Neuronal stem cell (in vitro differentiated cells): ENCODE data around the gene MITF.
A peak's percentile ranks its signal among the peaks of the same experiment; 100 is the strongest.

ENCODE experiments used
- DNase-seq: peaks from one replicate; pipeline ENCODE4 v3.0.0-alpha.2; 2013; ENCODE audit warnings: low spot score
- H2AFZ ChIP-seq: one replicate; pipeline ENCODE4 v1.6.1; 2013; ENCODE audit warnings: mild to moderate bottlenecking, low read length, inconsistent platforms
- H2AK5ac ChIP-seq: 2 replicates; pipeline ENCODE4 v1.6.1; 2013; ENCODE audit warnings: low read depth, mild to moderate bottlenecking, inconsistent platforms, low read length, moderate library complexity, mixed read lengths
- H2BK120ac ChIP-seq: 2 replicates; pipeline ENCODE4 v1.6.1; 2013; ENCODE audit warnings: low read depth, mild to moderate bottlenecking, inconsistent platforms, low read length, moderate library complexity, mixed read lengths
- H2BK12ac ChIP-seq: one replicate; pipeline ENCODE4 v1.6.1; 2013; ENCODE audit warnings: low read length, inconsistent platforms
- H2BK15ac ChIP-seq: 2 replicates; pipeline ENCODE4 v1.6.1; 2013; ENCODE audit warnings: mild to moderate bottlenecking, low read length, inconsistent platforms, mixed read lengths
- H2BK5ac ChIP-seq: one replicate; pipeline ENCODE4 v1.6.1; 2013; ENCODE audit warnings: inconsistent platforms, mild to moderate bottlenecking, low read length, moderate library complexity
- H3K14ac ChIP-seq: one replicate; pipeline ENCODE4 v1.6.1; 2013; ENCODE audit warnings: low read length, inconsistent platforms
- H3K18ac ChIP-seq: 2 replicates; pipeline ENCODE4 v1.6.1; 2013; ENCODE audit warnings: low read length, inconsistent platforms
- H3K23ac ChIP-seq: 2 replicates; pipeline ENCODE4 v1.6.1; 2013; ENCODE audit warnings: low read depth, mild to moderate bottlenecking, mixed read lengths, low read length, inconsistent platforms; ENCODE audit not compliant: poor library complexity
- H3K27ac ChIP-seq: replicated peaks from 3 replicates; pipeline ENCODE4 v1.5.1; 2013; ENCODE audit warnings: low read length, inconsistent platforms
- H3K27me3 ChIP-seq, 3 experiments: 2 replicates each; pipeline ENCODE4 v1.6.1; 2013; ENCODE audit warnings: low read length in 3 of 3, mild to moderate bottlenecking in 2 of 3, inconsistent platforms in 1 of 3, low read depth in 1 of 3, mixed read lengths in 1 of 3, moderate library complexity in 1 of 3; ENCODE audit not compliant: control insufficient read depth in 3 of 3, insufficient read depth in 3 of 3
- H3K36me3 ChIP-seq, 2 donors: replicated peaks in 1 of 2; 2 replicates each; pipeline ENCODE4 v1.6.1; 2013; ENCODE audit warnings: low read length in 2 of 2; ENCODE audit not compliant: control insufficient read depth in 2 of 2, insufficient read depth in 2 of 2
- H3K4ac ChIP-seq: 2 replicates; pipeline ENCODE4 v1.6.1; 2013; ENCODE audit warnings: inconsistent platforms, mild to moderate bottlenecking, low read length, moderate library complexity
- H3K4me1 ChIP-seq, 2 donors: 1 replicate in 1 of 2; 2 replicates in 1 of 2; pipeline ENCODE4 v1.6.1; 2013; ENCODE audit warnings: low read length in 2 of 2, low read depth in 1 of 2; ENCODE audit not compliant: control insufficient read depth in 2 of 2, insufficient read depth in 1 of 2
- H3K4me2 ChIP-seq: one replicate; pipeline ENCODE4 v1.6.1; 2013; ENCODE audit warnings: mild to moderate bottlenecking, low read length, inconsistent platforms; ENCODE audit not compliant: insufficient read depth, poor library complexity, severe bottlenecking
- H3K4me3 ChIP-seq, 2 donors: 2 replicates each; pipeline ENCODE4 v1.5.1; 2013; ENCODE audit warnings: low read length in 2 of 2, mild to moderate bottlenecking in 2 of 2, inconsistent platforms in 1 of 2, moderate library complexity in 1 of 2
- H3K79me1 ChIP-seq: one replicate; pipeline ENCODE4 v1.6.1; 2013; ENCODE audit warnings: low read depth, mild to moderate bottlenecking, inconsistent platforms, low read length, moderate library complexity
- H3K9ac ChIP-seq: one replicate; pipeline ENCODE4 v1.6.1; 2013; ENCODE audit warnings: mild to moderate bottlenecking, low read depth, low read length, inconsistent platforms; ENCODE audit not compliant: poor library complexity
- H3K9me3 ChIP-seq, 2 donors: replicated peaks in 1 of 2; 2 replicates each; pipeline versions ENCODE3 to v1.6.1; 2013; ENCODE audit warnings: low read length in 2 of 2, mild to moderate bottlenecking in 2 of 2, inconsistent platforms in 1 of 2, low read depth in 1 of 2, mixed read lengths in 1 of 2, moderate library complexity in 1 of 2; ENCODE audit not compliant: control insufficient read depth in 2 of 2, insufficient read depth in 1 of 2
- H4K8ac ChIP-seq: one replicate; pipeline ENCODE4 v1.6.1; 2013; ENCODE audit warnings: low read depth, mild to moderate bottlenecking, inconsistent platforms, low read length, moderate library complexity
- H4K91ac ChIP-seq: one replicate; pipeline ENCODE4 v1.6.1; 2013; ENCODE audit warnings: low read length, low read depth, mild to moderate bottlenecking, inconsistent platforms; ENCODE audit not compliant: poor library complexity
- WGBS, 2 donors: extraction: QIAGEN DNeasy Blood & Tissue Kit; methylation state at CpG; one replicate each; pipeline ENCODE4 v1.1.7; 2013; ENCODE audit warnings: missing lambda C conversion rate in 2 of 2, mixed read lengths in 1 of 2; ENCODE audit not compliant: insufficient read length in 2 of 2, insufficient replicate concordance in 1 of 2; ENCODE audit errors: extremely low coverage in 2 of 2; 5-methylcytosine and 5-hydroxymethylcytosine counted together

The MITF gene

GRCh38 chr3:69876073-69876472 is 136.8 kb downstream of the MITF start:
- no CpG with 5 or more reads among the region's 9 CpGs for WGBS, 2 donors
- H3K4me2 ChIP-seq: no peak overlapping the region
- H3K27me3 ChIP-seq: no peaks in the 10 kb centered on the region
- H3K36me3 ChIP-seq: no peaks in the 10 kb centered on the region
- no peak overlapping the region for H3K9ac ChIP-seq
- H3K14ac ChIP-seq: no peak overlapping the region
- no peak overlapping the region for H2BK120ac ChIP-seq
- H2BK5ac ChIP-seq: no peak overlapping the region
- H2AK5ac ChIP-seq: no peak overlapping the region
- H2BK12ac ChIP-seq: no peak overlapping the region
- no peak overlapping the region for H3K18ac ChIP-seq
- no peak overlapping the region for H3K4me3 ChIP-seq
- no peak overlapping the region for H3K23ac ChIP-seq
- H3K79me1 ChIP-seq: no peaks in the 10 kb centered on the region
- H2BK15ac ChIP-seq: no peak overlapping the region
- no peak overlapping the region for H2AFZ ChIP-seq
- H4K91ac ChIP-seq: no peak overlapping the region
- H3K4me1 ChIP-seq: peaks cover 0 to 6% of the 10 kb centered on the region in 2 donors
- H3K27ac ChIP-seq: no peak overlapping the region
- H3K9me3 ChIP-seq: no peaks in the 10 kb centered on the region
- H3K4ac ChIP-seq: no peak overlapping the region
- no peak overlapping the region for H4K8ac ChIP-seq
- DNase-seq: no peak

- Histone ChIP-seq H3K27ac (no peak overlapping the region), H2BK12ac (no peak overlapping the region), H3K4me2 (no peak overlapping the region), H2BK120ac (no peak overlapping the region), H3K18ac (no peak overlapping the region), H2AK5ac (no peak overlapping the region), H3K27me3 (no peaks in the 10 kb centered on the region), H2BK5ac (no peak overlapping the region), H3K79me1 (no peaks in the 10 kb centered on the region), H3K9me3 (no peaks in the 10 kb centered on the region), H4K91ac (no peak overlapping the region), H3K36me3 (no peaks in the 10 kb centered on the region), H4K8ac (no peak overlapping the region), H3K9ac (no peak overlapping the region), H2AFZ (no peak overlapping the region), H3K14ac (no peak overlapping the region), H3K4ac (no peak overlapping the region), H3K4me3 (no peak overlapping the region), H2BK15ac (no peak overlapping the region), H3K23ac (no peak overlapping the region), H3K4me1 (peaks cover 0 to 6% of the 10 kb centered on the region in 2 donors)
- no CpG with 5 or more reads among the region's 3 CpGs for WGBS, 2 donors
- DNase-seq: no peak
Measured at GRCh38 chr3:69878254-69878653, 139.0 kb downstream of the MITF start.

GRCh38 chr3:69879051-69879450 is 139.8 kb downstream of the MITF start:
- Histone ChIP-seq H3K18ac (peak overlapping the region; percentile 87), H4K8ac (no peak overlapping the region), H4K91ac (peak overlapping the region; percentile 99), H3K4ac (peak overlapping the region; percentile 95), H3K9me3 (no peaks in the 10 kb centered on the region), H3K9ac (no peak overlapping the region), H3K79me1 (no peaks in the 10 kb centered on the region), H3K14ac (no peak overlapping the region), H3K4me1 (peaks cover 0 to 9% of the 10 kb centered on the region in 2 donors), H2AK5ac (peak overlapping the region; percentile 6), H3K27me3 (no peaks in the 10 kb centered on the region), H2BK120ac (no peak overlapping the region), H3K4me3 (peak overlapping the region in 1 of 2 donors; percentile 52), H2BK12ac (peak overlapping the region; percentile 59), H3K23ac (no peak overlapping the region), H3K36me3 (no peaks in the 10 kb centered on the region), H3K4me2 (no peak overlapping the region), H3K27ac (no peak overlapping the region), H2BK15ac (peak overlapping the region; percentile 79), H2BK5ac (no peak overlapping the region), H2AFZ (no peak overlapping the region)
- no peak for DNase-seq
- no CpG with 5 or more reads among the region's 14 CpGs for WGBS, 2 donors

GRCh38 chr3:69880069-69880640 is 140.9 kb downstream of the MITF start:
- H3K18ac ChIP-seq: no peak overlapping the region
- WGBS, 2 donors: no CpG with 5 or more reads among the region's 4 CpGs
- no peak overlapping the region for H3K4me3 ChIP-seq
- H2BK15ac ChIP-seq: no peak overlapping the region
- no peak overlapping the region for H3K14ac ChIP-seq
- no peak overlapping the region for H4K8ac ChIP-seq
- H2BK120ac ChIP-seq: no peak overlapping the region
- H2BK12ac ChIP-seq: no peak overlapping the region
- H3K9ac ChIP-seq: no peak overlapping the region
- peaks cover 0 to 11% of the 10 kb centered on the region in 2 donors for H3K4me1 ChIP-seq
- H3K9me3 ChIP-seq: no peaks in the 10 kb centered on the region
- H3K23ac ChIP-seq: no peak overlapping the region
- no peak overlapping the region for H4K91ac ChIP-seq
- H3K79me1 ChIP-seq: no peaks in the 10 kb centered on the region
- H2BK5ac ChIP-seq: no peak overlapping the region
- H3K27me3 ChIP-seq: no peaks in the 10 kb centered on the region
- DNase-seq: no peak
- H3K27ac ChIP-seq: no peak overlapping the region
- no peak overlapping the region for H2AFZ ChIP-seq
- no peak overlapping the region for H2AK5ac ChIP-seq
- H3K36me3 ChIP-seq: no peaks in the 10 kb centered on the region
- H3K4me2 ChIP-seq: no peak overlapping the region
- no peak overlapping the region for H3K4ac ChIP-seq
